Heart right ventricle (tissue), 16 donors: ENCODE results near the gene KREMEN1. TPM values are rescaled to one million over a fixed set of nuclear protein-coding genes. Genes with fewer than 3 reads are reported as not detected.

ENCODE experiments used
- ATAC-seq, 8 donors: fragments of 200-7000 bp; cut with Tn5 transposase; one replicate each; pipeline ENCODE4 v1.9.1; 2020; ENCODE audit warnings: mild to moderate bottlenecking in 8 of 8, moderate library complexity in 8 of 8, moderate number of reproducible peaks in 1 of 8
- DNase-seq, 2 donors: peaks; one replicate each; pipeline ENCODE4 v3.0.0-alpha.2; 2020
- H3K27ac ChIP-seq, 10 donors: fragments of 200-600 bp; sonication (generic) in 2 of 10; one replicate each; pipeline versions ENCODE4 v1.5.0 to v1.8.0; 2020 to 2022; ENCODE audit warnings: mild to moderate bottlenecking in 3 of 10
- H3K27me3 ChIP-seq, 7 donors: fragments of 200-600 bp; one replicate each; pipeline ENCODE4 v1.8.0; 2021 to 2022; ENCODE audit warnings: mild to moderate bottlenecking in 2 of 7
- H3K36me3 ChIP-seq, 9 donors: fragments of 200-600 bp; sonication (generic) in 1 of 9; one replicate each; pipeline versions ENCODE4 v1.5.0 to v1.8.0; 2020 to 2022; ENCODE audit warnings: mild to moderate bottlenecking in 2 of 9
- H3K4me1 ChIP-seq, 9 donors: fragments of 200-600 bp; sonication (generic) in 1 of 9; one replicate each; pipeline versions ENCODE4 v1.5.0 to v1.8.0; 2020 to 2022; ENCODE audit warnings: mild to moderate bottlenecking in 4 of 9
- H3K4me3 ChIP-seq, 10 donors: fragments of 200-600 bp; sonication (generic) in 2 of 10; one replicate each; pipeline versions ENCODE4 v1.5.0 to v1.8.0; 2020 to 2022; ENCODE audit warnings: mild to moderate bottlenecking in 7 of 10, moderate library complexity in 2 of 10
- H3K9me3 ChIP-seq, 11 donors: fragments of 200-600 bp in 10 of 11; sonication (generic) in 2 of 11; one replicate each; pipeline versions ENCODE4 v1.5.0 to v1.8.0; 2013 to 2022; ENCODE audit warnings: mild to moderate bottlenecking in 2 of 11, control low read depth in 1 of 11, moderate library complexity in 1 of 11
- WGBS, 2 donors: extraction: QIAGEN DNeasy Blood & Tissue Kit; methylation state at CpG; one replicate each; pipeline ENCODE4 v1.1.7; 2013; ENCODE audit warnings: inconsistent platforms in 1 of 2; 5-methylcytosine and 5-hydroxymethylcytosine counted together
- intact Hi-C, 10 donors: fragments of 100-400 bp; cut with DNase I; formaldehyde crosslinking; loops; one replicate each; pipeline versions ENCODE4 v1.11.1 to v1.14.2; 2022
- polyA plus RNA-seq, 2 donors: library from polyadenylated mRNA; stranded (reverse); fragments of 200-250 nt; gene quantifications; one replicate each; pipeline ENCODE4 v1.2.3, GENCODE V29; 2013
- total RNA-seq, 10 donors: library from RNA; stranded (reverse); fragmentation: NEBNext Ultra II Directional in 3 of 10; extraction: Animal tissue kit (Norgen Biotek cat#: 25700) in 3 of 10; gene quantifications; one replicate each; pipeline versions ENCODE4 v1.2.1 to v1.2.4, GENCODE V29; 2021 to 2023
- TF ChIP-seq, protein P1 (sequence below), 9 donors: fragments of 200-600 bp; sonication (generic) in 2 of 9; IDR thresholded peaks; one replicate each; pipeline versions ENCODE4 v1.5.0 to v1.8.0; 2021 to 2022; ENCODE audit warnings: antibody characterized with exemption in 9 of 9, mild to moderate bottlenecking in 5 of 9, moderate library complexity in 1 of 9
- donor health status: Arrhythmogenic right ventricular cardiomyopathy.
- donor health status: ischemic (EF 13 %, LVEDD 7.1; RV severe dilation, severe dysfunction).
- donor health status: healthy with polysubstance abuse.
- donor health status: DM: no; HTN: yes; CAD: no.
- donor health status: DM: no; HTN: no; CAD: no.
- donor health status: ischemic (EF 25% LVEDD 6.9; RV normal size, moderate dysfunction).
- donor health status: ischemic (EF 25% LVEDD 5.7; RV mildly dilated, moderate dysfunction).
- donor health status: healthy.
- donor health status: DM: yes; HTN: yes; CAD: no.
- donor health status: Ischemic cardiomyopathy.
- donor health status: ischemic (EF 35%, LVEDD 5.7; RV mildly dilated, moderate dysfunction).
- donor health status: nonischemic (EF 11% LVEDD 7.7; RV severe dilation, severe dysfunction).
- donor health status: DM: yes; HTN: yes; CAD: no.
- donor health status: PGD.
- donor health status: ischemic (EF 29% LVEDD 5.4; RV normal size, mild dysfunction).
- donor health status: nonischemic (EF 23%, LVEDD 6.1; RV moderate dilation, normal function).

The KREMEN1 gene
- total and polyA plus RNA-seq, 12 donors = 7.4 to 46.3 (median 36.5) TPM

DNA sequence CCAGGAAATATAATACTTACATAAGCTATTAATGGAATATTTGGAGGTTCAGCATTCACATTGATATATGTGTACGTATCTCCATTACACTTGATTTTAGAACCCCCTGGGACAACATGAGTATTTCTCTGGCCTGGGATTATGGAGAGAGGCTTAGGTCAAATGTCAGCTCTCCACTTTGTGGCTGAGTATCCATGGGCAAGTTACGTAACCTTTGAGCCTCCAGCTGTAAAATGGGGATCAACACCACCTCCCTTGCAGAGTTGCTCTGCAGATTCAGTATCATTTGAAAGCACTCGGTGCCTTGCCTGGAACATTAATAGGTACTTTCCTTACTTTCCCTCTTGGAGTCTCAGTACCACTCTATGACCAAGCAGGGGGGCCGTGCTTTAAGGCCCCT, 44.4 kb upstream of the KREMEN1 start:
- 94 to 96% methylated on average over 4 of the region's 4 CpGs for WGBS, 2 donors
- Histone ChIP-seq H3K4me3 (no peak overlapping the region), H3K4me1 (peaks cover 6 to 45% (median 29%) of the 10 kb centered on the region in 9 donors), H3K9me3 (no peaks in the 10 kb centered on the region), H3K27me3 (peaks cover 0 to 26% (median 0%) of the 10 kb centered on the region in 7 donors), H3K36me3 (no peaks in the 10 kb centered on the region), H3K27ac (no peak overlapping the region)
- intact Hi-C loops = no loop called here
- TF ChIP-seq, protein P1, sequence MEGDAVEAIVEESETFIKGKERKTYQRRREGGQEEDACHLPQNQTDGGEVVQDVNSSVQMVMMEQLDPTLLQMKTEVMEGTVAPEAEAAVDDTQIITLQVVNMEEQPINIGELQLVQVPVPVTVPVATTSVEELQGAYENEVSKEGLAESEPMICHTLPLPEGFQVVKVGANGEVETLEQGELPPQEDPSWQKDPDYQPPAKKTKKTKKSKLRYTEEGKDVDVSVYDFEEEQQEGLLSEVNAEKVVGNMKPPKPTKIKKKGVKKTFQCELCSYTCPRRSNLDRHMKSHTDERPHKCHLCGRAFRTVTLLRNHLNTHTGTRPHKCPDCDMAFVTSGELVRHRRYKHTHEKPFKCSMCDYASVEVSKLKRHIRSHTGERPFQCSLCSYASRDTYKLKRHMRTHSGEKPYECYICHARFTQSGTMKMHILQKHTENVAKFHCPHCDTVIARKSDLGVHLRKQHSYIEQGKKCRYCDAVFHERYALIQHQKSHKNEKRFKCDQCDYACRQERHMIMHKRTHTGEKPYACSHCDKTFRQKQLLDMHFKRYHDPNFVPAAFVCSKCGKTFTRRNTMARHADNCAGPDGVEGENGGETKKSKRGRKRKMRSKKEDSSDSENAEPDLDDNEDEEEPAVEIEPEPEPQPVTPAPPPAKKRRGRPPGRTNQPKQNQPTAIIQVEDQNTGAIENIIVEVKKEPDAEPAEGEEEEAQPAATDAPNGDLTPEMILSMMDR (IDR thresholded peaks at IDR 0.05) = no peak
- no peak for ATAC-seq
- DNase-seq = no peak

DNA sequence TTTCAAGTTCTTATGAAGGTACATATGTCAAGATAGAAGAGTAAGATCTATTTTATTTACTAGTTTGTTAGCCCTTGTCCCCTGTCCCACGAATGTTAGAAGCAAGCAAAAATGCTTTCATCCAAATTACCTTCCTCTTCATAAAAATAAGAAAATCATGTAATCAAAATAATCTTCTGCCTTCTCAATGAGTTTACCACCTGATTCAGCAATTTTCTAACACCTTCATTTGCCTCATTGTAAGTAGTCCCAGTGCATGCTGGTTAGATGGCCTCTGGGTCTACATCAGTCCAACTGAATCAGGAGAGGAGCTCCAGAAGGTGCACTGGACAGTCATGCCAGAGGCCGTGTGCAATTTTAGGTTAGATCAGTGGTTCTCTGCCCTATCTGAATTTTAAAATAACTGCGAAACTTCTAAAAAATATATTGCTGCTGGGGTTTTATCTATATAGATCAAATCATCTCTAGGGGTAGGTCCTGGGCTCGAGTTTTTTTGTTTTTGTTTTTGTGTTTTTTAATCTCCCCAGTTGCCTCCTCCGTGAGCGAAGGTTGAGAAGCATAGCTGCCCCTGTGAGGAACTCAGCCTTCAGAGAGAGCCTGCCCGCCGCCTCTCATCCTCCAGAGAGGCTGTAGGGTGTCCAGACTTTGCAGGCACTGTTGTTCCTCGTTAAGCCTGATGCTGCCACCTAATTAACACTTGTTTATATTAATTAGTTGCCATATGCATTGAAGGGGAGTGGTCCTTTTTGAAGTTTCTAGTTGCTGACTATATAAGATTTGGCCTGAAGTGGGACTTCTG, 43.4 kb upstream of the KREMEN1 start:
- WGBS, 2 donors = 96% methylated on average over 9 of the region's 9 CpGs
- TF ChIP-seq, protein P1 (IDR thresholded peaks at IDR 0.05) = no peak
- Histone ChIP-seq H3K27ac (no peak overlapping the region), H3K4me1 (peaks cover 6 to 36% (median 20%) of the 10 kb centered on the region in 9 donors), H3K36me3 (no peaks in the 10 kb centered on the region), H3K27me3 (peaks cover 0 to 26% (median 0%) of the 10 kb centered on the region in 7 donors), H3K9me3 (no peaks in the 10 kb centered on the region), H3K4me3 (no peak overlapping the region)
- no peak for DNase-seq
- intact Hi-C loops = no loop called here
- ATAC-seq = no peak

DNA sequence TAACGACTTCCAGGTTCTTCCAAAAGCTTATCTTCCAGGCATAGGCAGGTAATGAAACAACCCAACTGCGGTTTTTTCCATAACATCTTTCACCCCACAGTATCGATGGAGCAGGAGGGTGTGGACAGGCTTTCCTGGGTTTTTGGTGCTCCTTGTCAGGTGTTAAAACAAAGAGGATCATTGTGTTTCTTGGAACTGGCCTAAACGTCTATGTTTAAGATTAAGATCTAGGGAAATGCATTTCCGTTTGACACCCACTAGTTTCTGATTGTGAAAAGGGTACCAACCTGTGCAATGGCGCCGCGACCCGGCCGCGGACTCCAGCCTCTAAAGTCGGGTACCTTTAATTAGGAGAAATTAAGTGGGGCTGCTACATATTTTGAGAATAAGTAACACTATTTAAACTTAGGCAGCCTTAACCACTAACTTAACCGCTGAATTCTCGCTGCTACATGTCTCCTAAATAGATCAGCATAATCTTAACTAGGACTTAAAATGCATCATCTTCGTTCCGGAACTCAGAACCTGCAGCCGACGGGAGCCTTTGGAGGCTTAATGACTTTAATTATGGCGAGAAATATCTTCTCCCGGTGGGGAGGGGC, 42.7 kb upstream of the KREMEN1 start:
- DNase-seq (no peak), ATAC-seq (no peak)
- 24 to 29% methylated on average over 20 of the region's 20 CpGs for WGBS, 2 donors
- Histone ChIP-seq H3K4me3 (peak overlapping the region; percentile 15 to 58 (median 51)), H3K27me3 (peaks cover 0 to 26% (median 0%) of the 10 kb centered on the region in 7 donors), H3K4me1 (peaks cover 6 to 34% (median 20%) of the 10 kb centered on the region in 9 donors), H3K9me3 (no peaks in the 10 kb centered on the region), H3K36me3 (no peaks in the 10 kb centered on the region), H3K27ac (peak overlapping the region in 8 of 10 donors; percentile 52 to 84 (median 77))
- TF ChIP-seq, protein P1 (IDR thresholded peaks at IDR 0.05) = peak in 2 of 9 donors; percentile 4 to 14
- intact Hi-C loops = loop anchor here in 3 of 10 donors (2.0 to 10.0 kb wide), 5 partner anchors 111 to 1005 kb away; no protein-coding TSS in a partner anchor

DNA sequence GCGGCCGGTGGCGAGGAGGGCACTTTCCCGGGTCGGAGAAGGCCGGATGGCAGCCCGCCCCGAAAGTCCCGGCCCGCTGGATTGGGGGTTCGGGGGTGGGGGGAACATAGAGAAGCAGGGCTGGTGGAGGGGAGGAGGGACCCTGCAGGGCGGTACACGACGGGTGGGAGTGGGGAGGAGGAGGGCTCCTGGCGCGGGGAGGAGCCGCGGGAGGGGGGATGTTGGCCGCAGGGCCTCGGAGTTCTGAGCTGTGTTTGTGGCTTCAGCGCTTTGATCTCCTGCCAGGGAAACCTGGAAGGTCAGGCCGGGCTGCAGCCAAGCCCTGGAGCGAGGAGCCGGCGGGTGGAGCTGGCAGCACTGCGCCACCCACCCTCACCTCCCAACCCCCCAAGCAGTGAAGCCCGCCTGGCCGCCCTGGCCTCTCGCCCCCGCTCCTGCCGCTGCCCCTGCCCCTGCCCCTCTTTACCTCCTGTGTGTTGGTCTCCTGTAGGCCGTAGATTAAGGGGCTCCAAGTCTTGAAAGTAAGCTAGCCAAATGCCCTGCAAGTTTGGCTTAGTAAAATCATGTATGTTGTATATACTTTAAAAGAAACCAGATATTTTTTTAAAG, 42.1 kb upstream of the KREMEN1 start:
- Histone ChIP-seq H3K9me3 (no peaks in the 10 kb centered on the region), H3K36me3 (no peaks in the 10 kb centered on the region), H3K4me3 (peak overlapping the region; percentile 15 to 58 (median 51)), H3K27me3 (peaks cover 0 to 26% (median 0%) of the 10 kb centered on the region in 7 donors), H3K4me1 (peaks cover 6 to 34% (median 20%) of the 10 kb centered on the region in 9 donors), H3K27ac (peak overlapping the region; percentile 29 to 84 (median 76))
- peak; percentile 71 to 87 for DNase-seq
- 12 to 13% methylated on average over 29 to 32 of the region's 32 CpGs for WGBS, 2 donors
- ATAC-seq = peak; percentile 78 to 93 (median 90)
- TF ChIP-seq, protein P1 (IDR thresholded peaks at IDR 0.05) = no peak
- intact Hi-C loops = loop anchor here in 3 of 10 donors (2.0 to 10.0 kb wide), 5 partner anchors 112 to 1006 kb away; no protein-coding TSS in a partner anchor
